ENCODE results near the gene PACSIN1.

The PACSIN1 gene

GRCh38 chr6:34555328-34555727, 89.5 kb downstream of the PACSIN1 start:
- H3K27me3 ChIP-seq (ENCODE audit: low read length), result no peaks in the 10 kb centered on the region
- no peak for TF ChIP-seq EZH2phosphoT487 (conservative IDR thresholded peaks at IDR 0.05; ENCODE audit: low read length)
- TF ChIP-seq, protein P1, sequence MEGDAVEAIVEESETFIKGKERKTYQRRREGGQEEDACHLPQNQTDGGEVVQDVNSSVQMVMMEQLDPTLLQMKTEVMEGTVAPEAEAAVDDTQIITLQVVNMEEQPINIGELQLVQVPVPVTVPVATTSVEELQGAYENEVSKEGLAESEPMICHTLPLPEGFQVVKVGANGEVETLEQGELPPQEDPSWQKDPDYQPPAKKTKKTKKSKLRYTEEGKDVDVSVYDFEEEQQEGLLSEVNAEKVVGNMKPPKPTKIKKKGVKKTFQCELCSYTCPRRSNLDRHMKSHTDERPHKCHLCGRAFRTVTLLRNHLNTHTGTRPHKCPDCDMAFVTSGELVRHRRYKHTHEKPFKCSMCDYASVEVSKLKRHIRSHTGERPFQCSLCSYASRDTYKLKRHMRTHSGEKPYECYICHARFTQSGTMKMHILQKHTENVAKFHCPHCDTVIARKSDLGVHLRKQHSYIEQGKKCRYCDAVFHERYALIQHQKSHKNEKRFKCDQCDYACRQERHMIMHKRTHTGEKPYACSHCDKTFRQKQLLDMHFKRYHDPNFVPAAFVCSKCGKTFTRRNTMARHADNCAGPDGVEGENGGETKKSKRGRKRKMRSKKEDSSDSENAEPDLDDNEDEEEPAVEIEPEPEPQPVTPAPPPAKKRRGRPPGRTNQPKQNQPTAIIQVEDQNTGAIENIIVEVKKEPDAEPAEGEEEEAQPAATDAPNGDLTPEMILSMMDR (IDR thresholded peaks at IDR 0.05; ENCODE audit: insufficient read depth, low read length, poor library complexity, severe bottlenecking), result no peak
- no peak overlapping the region for H3K9ac ChIP-seq (ENCODE audit: low read length)
- no peaks in the 10 kb centered on the region for H3F3A ChIP-seq (ENCODE audit: insufficient read depth)
- no peaks in the 10 kb centered on the region for H4K20me1 ChIP-seq (ENCODE audit: low read depth, low read length)
- peaks cover 4% of the 10 kb centered on the region; the same call in 1 of the 2 replicates for H3K9me3 ChIP-seq (ENCODE audit: insufficient read depth, low read length)
- H3K36me3 ChIP-seq (ENCODE audit: low read length), result no peaks in the 10 kb centered on the region
- no peak overlapping the region for H3K4me3 ChIP-seq (ENCODE audit: insufficient read depth, low read length, poor library complexity, severe bottlenecking)
- H3K4me2 ChIP-seq (ENCODE audit: low read depth, low read length, poor library complexity, severe bottlenecking), result no peak overlapping the region
- H3K79me2 ChIP-seq (ENCODE audit: insufficient read depth, low read length), result no peaks in the 10 kb centered on the region
- H2AFZ ChIP-seq (ENCODE audit: low read depth, low read length, severe bottlenecking), result no peak overlapping the region
- H3K27ac ChIP-seq (ENCODE audit: low read depth, low read length), result no peak overlapping the region
- no peaks in the 10 kb centered on the region for H3K9me2 ChIP-seq (replicated peaks; ENCODE audit: insufficient read depth, low read length)

DNA sequence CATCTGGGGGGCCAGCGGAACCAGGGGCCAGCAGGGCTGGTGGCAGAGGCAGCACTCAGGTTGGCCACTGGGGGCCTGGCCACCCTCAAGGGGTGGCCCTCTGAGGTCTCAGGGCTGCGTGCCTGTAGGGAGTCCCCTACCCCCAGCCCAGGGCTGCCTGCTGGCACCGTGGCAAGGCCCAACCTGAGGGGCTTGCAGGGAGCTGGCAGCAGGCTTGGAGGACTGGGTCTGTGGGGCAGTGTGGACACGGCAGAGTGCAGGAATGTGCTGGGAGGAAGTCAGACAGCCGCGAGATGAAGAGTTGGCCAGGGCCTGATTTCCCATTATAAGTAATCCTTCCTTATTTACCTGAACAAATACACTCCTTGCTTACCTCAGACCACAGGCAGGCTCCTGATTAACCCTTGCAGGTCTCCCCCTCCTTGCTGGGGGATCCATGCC, 90.2 kb downstream of the PACSIN1 start, which contains the start of gene SPDEF:
Gene SPDEF (minus strand): TSS at position 299 of the 441 bp plus-strand sequence. CDS start 11,874 bp downstream, outside the sequence.
- TF ChIP-seq, protein P1 (IDR thresholded peaks at IDR 0.05; ENCODE audit: insufficient read depth, low read length, poor library complexity, severe bottlenecking), result no peak
- no peak for TF ChIP-seq EZH2phosphoT487 (conservative IDR thresholded peaks at IDR 0.05; ENCODE audit: low read length)
- Histone ChIP-seq H3K9ac (ENCODE audit: low read length) (no peak within 1 kb of the TSS), H3K4me2 (ENCODE audit: low read depth, low read length, poor library complexity, severe bottlenecking) (no peak within 1 kb of the TSS), H3F3A (ENCODE audit: insufficient read depth) (no peaks in the 10 kb centered on the region), H3K36me3 (ENCODE audit: low read length) (no peaks in the 10 kb centered on the region), H2AFZ (ENCODE audit: low read depth, low read length, severe bottlenecking) (no peak within 1 kb of the TSS), H3K9me3 (ENCODE audit: insufficient read depth, low read length) (peaks cover 4% of the 10 kb centered on the region; the same call in 1 of the 2 replicates), H3K27ac (ENCODE audit: low read depth, low read length) (no peak within 1 kb of the TSS), H3K27me3 (ENCODE audit: low read length) (no peaks in the 10 kb centered on the region), H3K79me2 (ENCODE audit: insufficient read depth, low read length) (no peaks in the 10 kb centered on the region), H4K20me1 (ENCODE audit: low read depth, low read length) (no peaks in the 10 kb centered on the region), H3K4me3 (ENCODE audit: insufficient read depth, low read length, poor library complexity, severe bottlenecking) (no peak within 1 kb of the TSS), H3K9me2 (replicated peaks; ENCODE audit: insufficient read depth, low read length) (no peaks in the 10 kb centered on the region)

DNA sequence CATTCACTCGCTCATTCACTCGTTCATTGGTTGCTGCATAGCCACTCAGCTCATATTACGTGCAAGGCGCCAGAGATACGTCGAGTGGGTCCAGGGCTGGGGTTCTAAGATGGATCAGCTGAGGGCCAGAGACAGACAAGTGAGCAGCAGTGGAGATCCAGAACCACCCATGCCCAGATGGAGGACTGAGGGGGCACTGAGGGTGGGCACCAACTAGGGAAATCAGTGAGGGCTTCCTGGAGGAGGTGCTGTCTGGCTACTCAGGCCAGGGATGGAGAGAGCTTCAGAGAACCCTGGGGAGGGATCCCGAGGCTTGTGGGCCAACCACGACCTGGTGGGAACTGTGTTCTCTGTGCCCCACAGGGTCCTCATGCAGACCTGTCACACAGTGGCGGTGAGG, 90.6 kb downstream of the PACSIN1 start:
- Histone ChIP-seq H3K4me3 (ENCODE audit: insufficient read depth, low read length, poor library complexity, severe bottlenecking) (no peak overlapping the region), H3K4me2 (ENCODE audit: low read depth, low read length, poor library complexity, severe bottlenecking) (no peak overlapping the region), H3K79me2 (ENCODE audit: insufficient read depth, low read length) (no peaks in the 10 kb centered on the region), H3K9me3 (ENCODE audit: insufficient read depth, low read length) (peaks cover 4% of the 10 kb centered on the region; the same call in 1 of the 2 replicates), H3K9me2 (replicated peaks; ENCODE audit: insufficient read depth, low read length) (no peaks in the 10 kb centered on the region), H3K27ac (ENCODE audit: low read depth, low read length) (no peak overlapping the region), H2AFZ (ENCODE audit: low read depth, low read length, severe bottlenecking) (no peak overlapping the region), H3K9ac (ENCODE audit: low read length) (no peak overlapping the region), H4K20me1 (ENCODE audit: low read depth, low read length) (no peaks in the 10 kb centered on the region), H3F3A (ENCODE audit: insufficient read depth) (no peaks in the 10 kb centered on the region), H3K36me3 (ENCODE audit: low read length) (no peaks in the 10 kb centered on the region), H3K27me3 (ENCODE audit: low read length) (no peaks in the 10 kb centered on the region)
- TF ChIP-seq EZH2phosphoT487 (conservative IDR thresholded peaks at IDR 0.05; ENCODE audit: low read length), result no peak
- TF ChIP-seq, protein P1 (IDR thresholded peaks at IDR 0.05; ENCODE audit: insufficient read depth, low read length, poor library complexity, severe bottlenecking), result no peak

Data from SU-DHL-6 (cell line).